Occipital lobe (tissue), 2 donors: ENCODE results near the gene PGGHG. TPM values are rescaled to one million over a fixed set of nuclear protein-coding genes. Genes with fewer than 3 reads are reported as not detected.
"Not testable (repeated sequence)": the region's sequence is repeated elsewhere in the genome, so short reads cannot be mapped to it uniquely, and the experiment has no call there.

Experiments
- DNase-seq: peaks from one replicate; lab custom pipeline; 2025; lab: John Stamatoyannopoulos, UW
- total RNA-seq: library from RNA; depleted of rRNA; stranded (reverse); fragments of >200 nt; gene quantifications from one replicate; pipeline ENCODE4 v1.2.3, GENCODE V29; 2014

Gene PGGHG
- total RNA-seq: 1.4 TPM

- no peak for DNase-seq
Measured at GRCh38 chr11:288478-289397, at the start of gene PGGHG. PGGHG (plus strand) TSS chr11:289126; CDS start chr11:289817, 691 bp downstream.

GRCh38 chr11:240315-240714, 48.6 kb upstream of the PGGHG start:
- DNase-seq: no peak

- DNase-seq: no peak
Measured at GRCh38 chr11:241634-242033, 47.3 kb upstream of the PGGHG start.

- no peak for DNase-seq
Measured at GRCh38 chr11:244376-244775, 44.5 kb upstream of the PGGHG start.

GRCh38 chr11:249062-249461, 39.9 kb upstream of the PGGHG start:
- DNase-seq: no peak

- DNase-seq: no peak
Measured at GRCh38 chr11:250274-250673, 38.7 kb upstream of the PGGHG start.

GRCh38 chr11:250740-251299, 38.1 kb upstream of the PGGHG start:
- DNase-seq: no peak

GRCh38 chr11:251550-251949, 37.4 kb upstream of the PGGHG start:
- no peak for DNase-seq

GRCh38 chr11:252666-253065, 36.3 kb upstream of the PGGHG start:
- DNase-seq: no peak

- no peak for DNase-seq
Measured at GRCh38 chr11:253160-253885, 35.6 kb upstream of the PGGHG start.

- DNase-seq: no peak
Measured at GRCh38 chr11:253886-254270, 35.0 kb upstream of the PGGHG start.

- no peak for DNase-seq
Measured at GRCh38 chr11:255176-255575, 33.8 kb upstream of the PGGHG start.

- DNase-seq: no peak
Measured at GRCh38 chr11:255816-256215, 33.1 kb upstream of the PGGHG start.

GRCh38 chr11:256952-257737, 31.8 kb upstream of the PGGHG start:
- DNase-seq: no peak

GRCh38 chr11:257766-258493, 31.0 kb upstream of the PGGHG start:
- no peak for DNase-seq

GRCh38 chr11:259413-259812, 29.5 kb upstream of the PGGHG start:
- DNase-seq: no peak

- DNase-seq: no peak
Measured at GRCh38 chr11:261624-262023, 27.3 kb upstream of the PGGHG start.

- DNase-seq: no peak
Measured at GRCh38 chr11:266676-267439, 22.1 kb upstream of the PGGHG start.

GRCh38 chr11:267491-267994, 21.4 kb upstream of the PGGHG start:
- DNase-seq: no peak

GRCh38 chr11:268716-269145, 20.2 kb upstream of the PGGHG start:
- DNase-seq: not testable (repeated sequence)
